SH-SY5Y (cell line): ENCODE measurements around the gene NSMCE1.

Experiments used
- GATA2 ChIP-seq: IDR thresholded peaks from 2 replicates; pipeline ENCODE4 v1.6.1; 2011; ENCODE audit warnings: mild to moderate bottlenecking, low read depth, low read length
- GATA3 ChIP-seq: IDR thresholded peaks from 2 replicates; pipeline ENCODE4 v1.6.1; 2011; ENCODE audit warnings: low read depth, mild to moderate bottlenecking, low read length, moderate library complexity

- TF ChIP-seq GATA2 = no peak
- no peak for TF ChIP-seq GATA3
Observed at GRCh38 chr16:27232061-27232900, 36.3 kb downstream of the NSMCE1 start.
